Measurements from ENCODE around the gene TSPAN10. TPM values are rescaled to one million over a fixed set of nuclear protein-coding genes. Genes with fewer than 3 reads are reported as not detected.

Gene TSPAN10
- polyA plus RNA-seq, 3 donors = 2.6 to 7.0 (median 4.2) TPM

DNA sequence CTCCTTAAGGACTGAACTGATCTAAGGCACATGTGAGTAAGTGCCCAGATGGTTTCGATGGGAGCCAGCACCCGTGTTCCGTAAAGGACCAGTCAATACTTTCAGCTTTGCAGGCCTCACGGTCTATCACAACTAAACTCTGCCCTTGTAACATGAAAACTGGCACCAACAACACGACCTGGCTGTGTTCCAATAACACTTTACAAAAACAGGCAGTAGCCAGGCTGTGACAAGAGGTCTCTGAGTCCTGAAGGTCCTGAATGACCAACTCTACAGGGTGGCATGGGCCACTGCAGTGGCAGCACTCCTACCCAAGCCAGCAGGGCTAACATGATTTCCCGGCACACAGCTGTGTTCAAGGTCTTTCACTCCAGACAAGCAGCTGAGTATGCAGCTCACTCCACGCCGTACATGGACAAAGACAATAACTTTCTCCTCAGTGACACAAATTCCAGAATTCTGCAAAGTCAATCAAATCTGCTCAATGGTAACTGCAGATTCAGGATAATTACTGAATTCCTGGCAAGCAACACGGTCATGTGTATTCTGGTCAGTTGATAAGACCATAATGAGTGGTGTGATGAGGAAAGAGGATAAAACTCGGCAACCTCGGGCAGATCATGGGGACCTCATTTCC is 15.4 kb upstream of the TSPAN10 start:
- no peak for DNase-seq

DNA sequence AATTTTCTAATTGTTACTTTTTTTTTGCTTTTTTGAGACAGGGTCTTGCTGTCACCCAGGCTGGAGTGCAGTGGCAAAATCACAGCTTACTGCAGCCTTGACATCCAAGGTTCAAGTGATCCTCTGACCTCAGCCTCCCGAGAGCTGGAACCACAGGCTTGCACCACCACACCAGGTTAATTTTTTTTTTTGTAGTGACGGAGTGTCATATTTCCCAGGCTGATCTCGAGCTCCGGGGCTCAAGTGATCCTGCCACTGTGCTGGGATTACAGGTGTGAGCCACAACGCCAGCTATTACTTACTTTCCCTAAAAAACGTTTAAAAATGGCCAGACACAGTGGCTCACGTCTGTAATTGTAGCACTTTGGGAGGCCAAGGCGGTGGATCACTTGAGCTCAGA is 6.7 kb upstream of the TSPAN10 start:
- DNase-seq = no peak

DNA sequence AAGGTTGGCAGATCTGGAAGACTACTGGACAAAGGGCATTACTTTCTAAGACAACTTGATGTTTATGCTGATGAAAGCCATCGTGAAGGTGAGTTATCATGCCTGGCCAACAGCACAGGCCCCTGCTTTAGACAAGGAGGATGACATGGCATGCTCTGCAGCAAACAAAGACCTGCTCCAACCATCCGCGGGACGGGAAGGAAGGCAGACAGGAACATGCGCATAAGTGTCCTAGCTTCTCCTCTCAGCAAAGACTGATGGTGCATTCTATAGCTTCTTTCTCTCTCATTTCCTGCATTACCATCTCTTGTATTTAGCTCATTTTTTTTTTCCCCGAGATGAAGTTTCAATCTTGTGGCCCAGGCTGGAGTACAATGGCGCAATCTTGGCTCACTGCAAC is 5.5 kb upstream of the TSPAN10 start:
- DNase-seq = no peak

DNA sequence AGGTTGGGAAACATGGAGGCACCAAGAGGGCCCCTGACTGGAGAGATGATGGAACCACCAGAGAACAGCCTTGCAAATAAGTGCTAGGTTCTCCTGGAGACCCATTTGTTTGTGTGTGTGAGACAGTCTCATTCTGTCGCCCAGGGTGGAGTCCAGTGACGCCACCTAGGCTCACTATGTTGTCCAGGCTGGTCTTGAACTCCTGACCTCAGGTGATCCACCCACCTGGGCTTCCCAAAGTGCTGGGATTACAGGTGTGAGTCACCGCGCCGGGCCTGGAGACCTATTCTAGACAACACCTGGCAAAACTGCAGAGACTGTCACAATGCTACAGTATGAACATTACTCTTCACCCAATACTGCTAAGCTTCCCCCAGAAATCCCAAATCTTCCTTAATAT is 1.6 kb upstream of the TSPAN10 start:
- DNase-seq = no peak

DNA sequence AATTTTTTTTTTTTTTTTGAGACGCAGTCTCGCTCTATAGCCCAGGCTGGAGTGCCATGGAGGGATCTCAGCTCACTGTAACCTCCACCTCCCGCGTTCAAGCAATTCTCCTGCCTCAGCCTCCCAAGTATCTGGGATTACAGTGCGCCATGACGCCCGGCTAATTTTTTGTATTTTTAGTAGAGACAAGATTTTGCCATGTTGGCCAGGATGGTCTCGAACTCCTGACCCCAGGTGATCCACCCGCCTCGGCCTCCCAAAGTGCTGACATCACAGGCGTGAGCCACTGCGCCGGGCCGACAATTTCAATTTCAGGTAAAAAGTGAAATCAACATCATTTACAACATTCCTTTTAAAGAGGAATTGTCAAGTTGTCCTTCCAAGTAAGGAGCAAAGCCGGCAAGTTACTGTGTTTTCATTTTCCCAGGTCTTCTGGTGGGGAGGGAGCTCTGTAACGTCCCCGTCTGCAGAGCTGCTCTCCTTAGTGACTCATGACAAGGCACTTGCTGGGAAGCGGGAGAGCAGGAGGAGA is 957 bp upstream of the TSPAN10 start:
- no peak for DNase-seq

DNA sequence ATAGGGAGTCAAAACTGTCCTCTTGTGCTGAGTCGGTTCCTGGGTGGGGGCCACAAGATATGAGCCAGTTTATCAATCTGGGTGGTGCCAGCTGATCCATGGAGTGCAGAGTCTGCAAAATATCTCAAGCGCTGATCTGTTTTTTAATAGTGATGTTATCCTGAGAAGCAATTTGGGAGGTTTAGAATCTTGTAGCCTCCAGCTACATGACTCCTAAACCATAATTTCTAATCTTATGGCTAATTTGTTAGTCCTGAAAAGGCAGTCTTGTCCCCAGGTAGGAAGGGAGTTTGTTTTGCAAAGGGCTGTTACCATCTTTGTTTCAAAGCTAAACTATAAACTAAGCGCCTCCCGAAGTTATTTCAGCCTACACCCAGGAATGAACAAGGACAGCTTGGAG is 1.7 kb downstream of the TSPAN10 start:
- DNase-seq = no peak

DNA sequence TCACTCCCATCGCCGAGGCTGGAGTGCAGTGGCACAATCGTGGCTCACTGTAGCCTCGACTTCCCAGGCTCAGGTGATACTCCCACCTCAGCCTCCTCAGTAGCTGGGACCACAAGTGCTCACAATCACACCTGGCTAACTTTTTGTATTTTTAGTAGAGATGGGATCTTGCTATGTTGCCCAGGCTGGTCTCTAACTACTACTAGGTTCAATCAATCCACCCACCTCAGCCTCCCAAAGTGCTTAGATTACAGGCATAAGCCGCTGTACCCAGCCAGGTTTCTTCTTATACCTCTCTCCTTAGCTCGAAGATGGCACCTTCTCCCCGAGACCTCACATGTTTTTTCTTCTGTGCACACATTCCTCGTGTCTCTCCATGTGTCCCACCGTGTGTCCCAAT is 3.0 kb downstream of the TSPAN10 start:
- no peak for DNase-seq

DNA sequence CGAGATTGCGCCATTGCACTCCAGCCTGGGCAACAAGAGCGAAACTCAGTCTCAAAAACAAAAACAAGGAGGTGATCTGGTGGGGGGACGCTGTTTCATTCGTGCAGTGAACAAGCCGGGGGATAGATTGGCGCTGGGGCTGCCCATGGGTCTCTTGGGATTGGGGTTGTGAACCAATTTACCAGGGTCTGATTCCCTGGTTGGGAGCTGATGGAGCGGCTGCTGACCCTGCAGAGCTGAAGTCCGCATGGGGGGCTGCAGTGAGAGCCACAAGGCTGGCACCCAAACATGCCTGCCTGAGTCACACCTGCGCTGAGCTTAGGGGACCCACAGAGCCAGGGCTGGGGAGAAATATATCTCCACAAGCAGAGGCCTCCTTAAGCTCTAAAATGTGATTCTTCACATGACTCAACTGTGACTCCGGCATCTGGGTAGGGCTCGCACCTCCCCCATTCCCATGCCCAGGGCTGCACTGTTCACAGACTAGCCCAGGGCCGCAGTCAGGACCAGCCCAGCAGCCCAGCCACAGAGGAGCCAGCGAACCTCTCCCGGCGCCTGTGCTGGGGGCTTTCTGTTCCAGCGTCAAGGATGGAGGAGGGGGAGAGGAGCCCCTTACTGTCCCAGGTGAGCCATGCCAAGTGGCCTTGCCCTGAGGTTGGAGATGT is 5.0 kb downstream of the TSPAN10 start:
- no peak for DNase-seq

DNA sequence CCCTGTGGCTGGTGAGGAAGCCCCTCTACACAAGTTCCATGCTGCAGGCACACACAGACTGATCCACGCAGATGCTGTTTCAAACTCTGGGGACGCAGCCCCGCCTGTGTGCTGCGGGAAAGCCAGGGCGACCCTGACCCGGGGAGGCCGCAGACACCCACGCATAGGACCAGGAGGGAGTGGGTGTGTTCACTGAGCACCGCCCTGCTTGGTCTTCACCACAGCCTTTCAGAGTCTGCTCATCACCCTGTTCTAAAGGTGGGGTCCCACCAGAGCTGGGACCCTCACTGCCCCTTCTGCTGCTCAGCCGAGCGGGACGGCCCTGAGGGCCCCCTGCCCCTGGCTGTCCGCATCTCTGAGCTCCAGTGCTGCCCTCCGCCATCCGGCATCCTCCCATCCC is 7.5 kb downstream of the TSPAN10 start:
- no peak for DNase-seq

DNA sequence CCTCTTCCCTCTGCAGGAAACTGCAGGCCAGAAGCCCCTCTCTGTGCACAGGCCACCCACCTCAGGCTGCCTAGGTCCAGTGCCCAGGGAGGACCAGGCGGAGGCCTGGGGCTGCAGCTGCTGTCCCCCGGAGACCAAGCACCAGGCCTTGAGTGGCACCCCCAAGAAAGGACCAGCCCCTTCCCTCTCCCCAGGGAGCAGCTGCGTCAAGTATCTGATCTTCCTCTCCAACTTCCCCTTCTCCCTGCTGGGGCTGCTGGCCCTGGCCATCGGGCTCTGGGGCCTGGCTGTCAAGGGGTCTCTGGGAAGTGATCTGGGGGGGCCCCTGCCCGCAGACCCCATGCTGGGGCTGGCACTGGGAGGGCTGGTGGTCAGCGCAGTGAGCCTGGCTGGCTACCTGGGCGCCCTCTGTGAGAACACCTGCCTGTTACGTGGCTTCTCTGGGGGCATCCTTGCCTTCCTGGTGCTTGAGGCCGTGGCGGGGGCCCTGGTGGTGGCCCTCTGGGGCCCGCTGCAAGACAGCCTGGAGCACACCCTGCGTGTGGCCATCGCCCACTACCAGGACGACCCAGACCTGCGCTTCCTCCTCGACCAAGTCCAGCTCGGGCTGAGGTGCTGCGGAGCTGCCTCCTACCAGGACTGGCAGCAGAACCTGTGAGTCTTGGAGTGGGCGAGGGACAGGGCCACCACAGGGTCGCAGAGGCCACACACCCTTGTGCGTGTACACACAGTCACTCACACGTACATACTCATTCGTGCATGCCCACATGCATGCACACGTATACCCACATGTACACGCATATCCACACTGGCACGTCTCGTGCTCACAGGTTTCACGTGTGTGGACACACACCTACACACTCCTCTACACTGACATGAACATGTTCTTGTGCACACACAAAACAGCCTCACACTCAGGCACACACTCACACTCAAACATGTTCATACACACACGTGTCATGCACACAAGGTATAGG is 8.3 kb downstream of the TSPAN10 start:
- no peak for DNase-seq

DNA sequence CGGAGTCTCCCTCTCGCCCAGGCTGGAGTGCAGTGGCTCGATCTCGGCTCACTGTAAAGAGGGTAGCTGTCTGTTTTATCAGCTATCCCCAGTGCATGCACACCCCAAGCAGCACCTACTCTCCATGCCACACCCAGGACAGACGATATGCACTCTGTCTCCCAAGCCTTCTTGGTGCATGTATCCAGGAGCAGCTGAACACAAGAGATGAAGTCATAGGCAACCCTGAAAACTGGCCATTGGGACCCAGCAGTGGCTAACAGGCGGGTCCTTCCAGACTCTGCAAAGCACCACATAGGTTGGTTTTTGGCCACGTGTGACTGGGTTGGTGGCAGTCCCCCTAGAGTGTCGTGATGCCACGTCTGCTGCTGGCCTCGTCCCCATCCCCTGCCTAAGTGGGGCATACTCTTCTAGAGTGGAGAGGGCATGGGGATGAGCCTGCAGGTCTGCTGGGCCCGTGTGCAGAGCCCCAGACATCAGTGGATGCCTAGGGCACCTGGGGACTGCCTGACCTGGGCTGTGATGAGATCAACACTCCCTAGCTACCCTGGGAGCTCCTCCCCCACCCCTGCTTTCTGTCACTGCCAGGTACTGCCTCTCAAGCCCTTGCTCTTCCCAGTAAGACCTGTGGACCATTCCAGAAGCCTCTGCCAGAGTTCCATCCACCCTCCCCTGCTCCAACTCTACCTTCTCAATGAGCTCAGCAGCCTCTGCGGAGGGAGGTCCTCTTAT is 10.0 kb downstream of the TSPAN10 start:
- no peak for DNase-seq

DNA sequence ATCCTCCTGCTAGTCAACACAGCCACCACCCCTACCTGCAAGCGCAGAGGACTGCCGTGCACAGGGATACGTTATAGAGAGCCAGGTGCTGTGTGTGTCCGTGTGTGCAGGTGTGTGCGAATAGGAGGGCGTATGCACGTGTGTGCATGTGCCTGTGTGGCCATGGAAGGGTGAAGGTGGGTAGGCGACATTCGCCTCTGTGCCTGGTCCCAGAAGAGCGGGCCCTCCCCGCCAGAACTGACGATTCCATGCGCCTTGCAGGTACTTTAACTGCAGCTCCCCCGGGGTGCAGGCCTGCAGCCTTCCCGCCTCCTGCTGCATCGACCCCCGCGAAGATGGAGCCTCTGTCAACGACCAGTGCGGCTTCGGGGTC is 10.6 kb downstream of the TSPAN10 start:
- DNase-seq = no peak

DNA sequence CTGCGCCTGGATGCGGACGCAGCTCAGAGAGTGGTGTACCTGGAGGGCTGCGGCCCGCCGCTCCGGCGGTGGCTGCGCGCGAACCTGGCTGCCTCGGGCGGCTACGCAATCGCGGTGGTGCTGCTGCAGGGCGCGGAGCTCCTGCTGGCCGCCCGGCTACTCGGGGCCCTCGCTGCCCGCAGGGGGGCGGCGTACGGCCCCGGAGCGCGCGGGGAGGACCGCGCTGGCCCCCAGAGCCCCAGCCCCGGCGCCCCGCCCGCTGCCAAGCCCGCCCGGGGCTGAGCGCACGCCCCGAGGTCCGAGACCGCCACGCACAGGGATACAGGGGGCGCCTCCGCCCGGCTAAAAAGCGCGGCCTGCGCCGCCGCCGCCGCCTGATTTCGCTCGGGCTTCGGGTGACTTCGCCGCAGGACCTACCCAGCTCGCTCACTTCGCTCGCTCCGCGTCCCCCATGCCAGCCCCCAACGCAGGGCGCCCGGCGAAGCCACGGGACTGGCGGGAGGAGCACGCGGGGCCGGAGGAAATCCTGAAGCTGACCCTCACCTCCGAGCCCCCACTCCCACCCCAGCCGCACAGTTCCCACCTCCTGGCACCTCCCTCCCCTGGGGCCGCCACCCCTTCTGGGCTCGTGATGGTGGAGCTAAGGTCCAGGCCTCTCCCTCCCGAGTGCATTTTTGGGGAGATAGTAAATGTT is 11.2 kb downstream of the TSPAN10 start:
- no peak for DNase-seq

DNA sequence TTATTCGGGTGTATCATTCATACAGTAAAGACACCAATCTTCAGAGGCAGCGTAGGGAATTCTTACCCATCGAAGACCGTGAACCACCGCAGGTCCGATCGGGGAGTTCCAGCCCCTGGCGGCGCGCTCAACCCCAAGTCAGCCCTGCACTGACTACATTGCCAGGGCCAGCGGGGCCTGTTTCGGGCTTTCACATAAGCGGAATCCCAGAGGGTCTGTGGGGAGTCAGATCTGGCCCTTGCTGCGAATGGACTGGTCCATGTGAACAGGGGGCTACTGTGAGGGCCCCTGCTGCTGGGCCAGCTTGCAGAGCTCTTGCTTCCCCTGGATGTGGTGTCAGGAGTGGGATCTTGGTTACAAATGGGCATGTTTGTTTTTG is 11.7 kb downstream of the TSPAN10 start:
- DNase-seq = no peak

DNA sequence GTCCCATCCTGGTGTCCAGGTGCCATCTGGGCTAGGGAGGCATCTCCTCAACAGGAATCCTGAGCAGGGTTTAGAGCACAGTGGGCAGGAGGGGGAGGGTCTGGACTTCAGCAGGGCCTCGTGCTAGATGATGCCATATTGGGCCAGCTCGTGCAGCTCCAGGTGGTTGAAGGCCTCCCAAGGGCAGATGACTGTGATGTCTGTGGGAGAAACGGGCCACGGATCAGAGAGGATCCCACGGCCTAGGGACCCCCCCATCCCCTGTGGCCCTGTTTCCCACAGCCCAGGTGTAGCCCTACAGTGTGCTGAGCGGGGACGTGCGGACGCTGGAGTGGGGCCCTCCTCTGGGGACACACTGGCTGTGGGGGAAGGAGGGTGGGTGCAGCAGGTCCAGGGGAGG is 14.0 kb downstream of the TSPAN10 start:
- DNase-seq = no peak

DNA sequence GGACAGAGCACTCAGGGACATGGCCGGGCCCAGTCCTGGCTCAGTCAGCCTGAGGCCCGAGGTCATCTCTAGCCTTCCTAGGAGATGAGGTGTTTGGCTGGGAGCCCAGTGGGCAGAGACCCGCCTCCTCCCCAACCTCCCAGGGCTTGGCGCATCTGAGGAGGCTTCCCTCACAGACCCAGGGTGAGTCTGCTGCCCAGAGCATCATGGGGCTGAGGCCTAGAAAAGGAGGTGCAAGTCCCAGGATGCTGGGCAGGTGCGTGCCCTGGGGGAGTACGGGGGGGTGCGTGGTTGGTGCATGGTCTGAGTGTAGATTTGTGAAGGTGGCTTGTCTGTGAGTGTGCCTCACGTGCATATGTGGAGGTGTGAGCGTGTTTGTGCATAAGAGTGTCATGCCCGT is 14.7 kb downstream of the TSPAN10 start:
- no peak for DNase-seq

DNA sequence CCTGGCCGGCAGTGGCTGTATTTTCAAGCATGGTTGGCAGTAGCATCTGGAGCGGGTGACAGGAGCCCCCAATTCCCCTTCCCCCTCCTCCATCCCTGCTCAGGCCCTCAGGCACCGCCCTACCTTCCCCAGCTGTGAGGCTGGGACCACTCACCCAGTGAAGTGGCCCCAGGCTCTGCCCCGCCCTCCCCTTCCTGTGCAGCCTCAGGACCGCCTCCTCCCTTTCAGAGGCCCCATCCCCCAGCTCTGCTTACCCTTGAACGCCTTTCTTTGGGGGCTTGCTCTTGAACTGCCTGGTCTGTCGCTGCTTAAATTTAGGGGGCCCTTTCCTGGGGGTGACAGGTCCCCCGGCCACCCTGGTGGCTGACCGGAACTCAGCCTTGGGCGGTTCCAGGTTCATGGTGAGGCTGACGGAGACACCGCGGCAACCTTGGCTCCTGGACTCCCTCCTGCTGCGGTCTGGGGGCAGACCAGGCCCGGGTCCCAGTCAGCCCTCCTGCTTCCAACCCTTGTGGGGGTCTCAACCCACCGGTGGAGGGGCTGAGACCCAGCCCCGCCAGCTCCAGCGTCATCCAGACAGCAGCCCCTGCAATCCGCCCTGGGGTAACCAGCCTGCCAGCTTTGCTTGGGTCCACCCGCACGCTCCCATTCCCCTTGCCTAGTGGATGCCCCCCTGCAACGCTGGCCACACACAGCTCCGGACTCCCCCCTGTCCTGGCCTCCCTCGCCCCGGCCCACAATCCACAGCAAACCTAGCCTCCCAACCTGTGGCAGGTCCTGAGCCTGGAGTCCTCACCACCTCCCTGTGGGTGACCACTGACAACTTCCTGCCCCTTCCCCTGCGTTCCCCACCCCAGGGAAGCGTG is 16.1 kb downstream of the TSPAN10 start:
- DNase-seq = no peak

DNA sequence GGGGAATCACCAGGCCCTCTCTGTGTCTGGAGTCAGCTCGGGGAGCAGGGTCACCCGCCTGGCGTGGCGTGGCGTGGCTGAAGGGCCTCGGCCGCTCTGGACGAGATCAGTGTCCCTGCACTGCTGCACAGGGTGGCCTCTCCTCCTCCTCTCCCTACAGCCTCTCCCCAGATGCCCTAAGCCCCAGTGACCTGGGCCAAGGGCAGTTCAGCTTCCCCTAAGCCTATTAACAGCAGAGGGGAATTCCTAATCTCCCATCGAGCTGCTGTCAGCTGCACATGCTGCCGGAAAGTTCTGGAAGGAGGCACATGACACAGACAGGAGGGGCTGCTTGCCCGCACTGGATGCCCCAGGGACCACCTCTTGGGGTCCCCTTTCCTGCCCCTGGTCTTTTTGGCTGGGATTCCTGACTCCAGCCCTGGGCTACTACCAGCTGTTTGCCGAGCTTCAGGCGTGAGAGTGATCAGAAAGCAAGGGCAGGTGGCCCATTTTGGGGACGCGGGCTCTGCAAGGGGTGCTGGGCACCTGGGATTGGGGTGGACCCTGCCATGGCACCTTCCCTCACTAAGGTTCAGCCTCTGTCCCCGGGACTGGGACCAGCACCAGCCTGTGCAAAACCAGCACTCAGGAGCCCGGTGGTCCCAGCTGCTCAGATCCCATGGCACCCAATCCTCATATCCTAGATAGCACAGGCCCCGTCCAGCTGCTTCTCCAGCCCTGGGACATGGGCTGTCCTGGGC is 18.6 kb downstream of the TSPAN10 start:
- no peak for DNase-seq

DNA sequence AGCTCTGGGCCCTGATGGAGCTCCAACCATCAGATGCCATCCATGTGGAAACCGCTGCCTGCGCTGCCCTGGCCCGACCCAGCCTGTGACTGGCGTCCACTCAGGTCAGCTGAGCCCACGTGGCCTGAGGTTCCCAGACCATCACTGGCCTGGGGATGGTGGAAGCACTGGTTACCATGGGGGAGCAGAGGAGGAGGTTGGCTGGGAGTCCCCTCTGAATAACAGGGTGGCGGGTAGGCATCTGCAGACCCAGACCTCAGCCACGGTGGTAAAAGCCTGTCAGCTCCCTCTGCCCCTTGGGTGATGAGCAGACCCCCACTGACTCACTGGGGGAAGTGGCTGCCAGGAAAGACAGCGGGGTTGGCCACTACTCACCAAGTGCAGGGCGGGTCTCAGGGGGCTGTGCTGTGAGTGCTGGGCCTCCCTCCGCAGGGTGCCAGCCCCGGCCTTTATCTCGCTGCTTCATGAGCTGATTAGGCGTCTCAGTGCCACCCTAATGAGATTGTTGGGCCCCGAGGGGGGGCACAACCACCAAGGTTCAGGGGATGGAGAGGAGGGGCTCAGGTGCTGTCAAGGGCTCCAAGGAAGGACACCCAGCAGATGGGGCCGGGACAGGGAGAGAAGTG is 19.2 kb downstream of the TSPAN10 start, which contains the start of gene PDE6G:
PDE6G (minus strand) TSS at position 425 of the 626 bp plus-strand sequence. CDS start 3,237 bp downstream, outside the sequence.
- no peak for DNase-seq
